GM06990 (cell line): ENCODE data around the gene LAMC1.

Source experiments
- DNase-seq: peaks from one replicate; pipeline ENCODE4 v3.0.0-alpha.2; 2011; ENCODE audit not compliant: insufficient read length; ENCODE audit errors: extremely low read depth
- H3K27me3 ChIP-seq: replicated peaks from 2 replicates; pipeline ENCODE4 v1.6.0; 2011; ENCODE audit warnings: low read length; ENCODE audit not compliant: control insufficient read depth, insufficient read depth
- H3K36me3 ChIP-seq: 2 replicates; pipeline ENCODE4 v1.5.1; 2011; ENCODE audit warnings: low read length; ENCODE audit not compliant: control insufficient read depth, insufficient read depth
- H3K4me3 ChIP-seq: replicated peaks from 2 replicates; pipeline ENCODE4 v1.5.1; 2011; ENCODE audit warnings: low read depth, mild to moderate bottlenecking, control low read depth, low read length
- CTCF ChIP-seq: IDR thresholded peaks from 2 replicates; pipeline ENCODE4 v1.5.1; 2011; ENCODE audit warnings: low read length, control low read depth, mild to moderate bottlenecking, inconsistent platforms; ENCODE audit not compliant: insufficient read depth, poor library complexity, severe bottlenecking

LAMC1 gene

DNA sequence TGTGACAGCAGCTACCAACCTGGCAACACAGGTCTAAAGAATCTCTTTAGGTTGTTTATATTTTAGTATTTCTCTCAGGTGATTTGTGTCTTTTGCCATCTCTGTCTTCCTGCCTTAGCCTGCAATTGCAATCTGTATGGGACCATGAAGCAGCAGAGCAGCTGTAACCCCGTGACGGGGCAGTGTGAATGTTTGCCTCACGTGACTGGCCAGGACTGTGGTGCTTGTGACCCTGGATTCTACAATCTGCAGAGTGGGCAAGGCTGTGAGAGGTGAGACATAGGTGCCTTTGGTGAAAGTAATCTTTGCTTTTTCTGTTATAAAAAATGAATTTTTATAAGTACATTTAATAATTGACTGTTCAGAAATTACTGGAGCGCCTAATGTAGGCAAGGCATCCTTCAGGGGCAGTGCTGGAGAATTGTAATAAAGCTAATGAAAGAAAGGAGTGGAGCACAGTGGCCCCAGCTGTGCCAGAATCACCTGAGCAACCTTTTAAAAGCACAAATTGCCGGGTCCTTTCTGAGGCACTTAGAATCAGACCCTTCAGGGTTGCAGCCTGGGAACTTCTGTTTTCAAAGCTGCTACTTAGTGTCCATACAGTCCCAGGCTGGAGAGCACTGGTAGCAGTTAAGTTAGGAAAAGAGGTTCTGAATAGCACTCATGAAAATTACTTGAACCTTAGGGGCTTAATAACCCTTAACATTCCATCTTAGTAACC lies 102.2 kb downstream of the LAMC1 start:
- DNase-seq: no peak
- H3K4me3 ChIP-seq: no peak overlapping the region
- no peak for TF ChIP-seq CTCF
- no peaks in the 10 kb centered on the region for H3K27me3 ChIP-seq
- peaks cover 5% of the 10 kb centered on the region for H3K36me3 ChIP-seq

DNA sequence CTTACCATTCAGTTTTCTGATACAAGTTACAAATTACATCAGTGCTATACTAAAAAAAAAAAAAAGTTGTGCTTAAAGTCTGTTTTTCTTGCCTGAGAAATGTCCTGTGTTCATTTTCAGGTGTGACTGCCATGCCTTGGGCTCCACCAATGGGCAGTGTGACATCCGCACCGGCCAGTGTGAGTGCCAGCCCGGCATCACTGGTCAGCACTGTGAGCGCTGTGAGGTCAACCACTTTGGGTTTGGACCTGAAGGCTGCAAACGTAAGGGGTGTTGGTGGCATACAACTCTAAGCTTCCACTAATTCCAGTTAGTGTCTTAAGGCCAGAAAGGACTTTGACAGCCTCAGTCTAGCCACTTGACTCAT lies 102.8 kb downstream of the LAMC1 start:
- no peak for DNase-seq
- H3K27me3 ChIP-seq: no peaks in the 10 kb centered on the region
- no peak for TF ChIP-seq CTCF
- peaks cover 5% of the 10 kb centered on the region for H3K36me3 ChIP-seq
- H3K4me3 ChIP-seq: no peak overlapping the region

- no peak for TF ChIP-seq CTCF
- DNase-seq: no peak
- Histone ChIP-seq H3K4me3 (no peak overlapping the region), H3K36me3 (peaks cover 5% of the 10 kb centered on the region), H3K27me3 (no peaks in the 10 kb centered on the region)
These were observed 103.3 kb downstream of the LAMC1 start for GRCh38 chr1:183126528-183126927.

DNA sequence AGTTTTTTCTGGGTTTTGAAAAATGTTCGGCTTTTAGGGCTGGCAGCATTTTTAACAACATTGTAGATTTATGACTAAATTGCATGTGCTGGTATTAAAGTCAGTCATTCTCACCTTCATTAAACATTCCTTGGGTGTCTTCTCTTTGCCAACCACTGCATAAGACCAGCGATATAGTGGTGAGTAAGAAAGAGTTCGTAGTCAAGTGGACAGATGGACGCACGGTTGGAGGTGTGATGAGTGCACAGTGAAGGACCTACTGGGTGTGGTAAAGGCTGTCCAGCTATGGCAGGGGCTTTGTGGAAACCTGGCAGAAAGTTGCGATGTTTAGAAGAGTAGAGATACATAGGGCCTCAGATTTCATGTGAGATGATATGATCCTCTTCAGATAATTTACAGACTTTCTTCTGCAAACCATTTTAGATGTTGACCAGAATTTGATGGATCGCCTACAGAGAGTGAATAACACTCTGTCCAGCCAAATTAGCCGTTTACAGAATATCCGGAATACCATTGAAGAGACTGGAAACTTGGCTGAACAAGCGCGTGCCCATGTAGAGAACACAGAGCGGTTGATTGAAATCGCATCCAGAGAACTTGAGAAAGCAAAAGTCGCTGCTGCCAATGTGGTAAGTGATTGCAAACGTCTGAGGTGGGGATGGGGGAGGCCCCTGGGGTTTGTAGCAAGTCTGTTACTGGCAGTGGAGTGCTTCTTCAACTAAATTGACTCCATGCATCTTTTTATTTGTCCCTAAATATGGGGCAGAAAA lies 106.9 kb downstream of the LAMC1 start:
- no peak for TF ChIP-seq CTCF
- Histone ChIP-seq H3K36me3 (peaks cover 5% of the 10 kb centered on the region), H3K4me3 (no peak overlapping the region), H3K27me3 (no peaks in the 10 kb centered on the region)
- no peak for DNase-seq

GRCh38 chr1:183131166-183131565 lies 107.9 kb downstream of the LAMC1 start:
- no peak for TF ChIP-seq CTCF
- DNase-seq: no peak
- Histone ChIP-seq H3K4me3 (no peak overlapping the region), H3K27me3 (no peaks in the 10 kb centered on the region), H3K36me3 (peaks cover 3% of the 10 kb centered on the region)

DNA sequence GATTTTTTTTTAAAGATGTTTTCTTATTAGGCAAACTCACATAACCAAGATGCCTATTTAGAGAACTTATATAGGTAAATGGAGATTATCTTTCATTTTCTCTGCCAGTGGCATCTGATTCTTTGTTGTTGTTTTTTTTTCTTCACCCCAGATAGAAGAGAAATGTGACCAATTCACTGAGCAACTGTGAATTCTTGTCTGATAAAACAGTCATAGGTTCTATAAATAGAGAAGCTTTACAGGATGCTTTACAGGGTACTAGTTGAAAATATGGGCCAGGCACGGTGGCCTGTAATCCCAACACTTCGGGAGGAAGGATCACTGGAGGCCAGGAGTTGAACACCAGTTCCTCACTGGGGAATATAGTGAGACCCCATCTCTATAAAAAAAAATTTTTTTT lies 112.1 kb downstream of the LAMC1 start:
- H3K36me3 ChIP-seq: peaks cover 3% of the 10 kb centered on the region
- no peak for DNase-seq
- no peak for TF ChIP-seq CTCF
- no peaks in the 10 kb centered on the region for H3K27me3 ChIP-seq
- no peak overlapping the region for H3K4me3 ChIP-seq
